HCT116 (cell line): ENCODE data around the gene MOCS1.

ENCODE experiments used
- CEBPB ChIP-seq: IDR thresholded peaks from 2 replicates; pipeline ENCODE4 v1.6.1; 2012; ENCODE audit warnings: low read depth
- CTCF ChIP-seq, 3 experiments: fragments of 200-600 bp in 1 of 3; sonication (generic) in 1 of 3; IDR thresholded peaks in 2 of 3; conservative IDR thresholded peaks in 1 of 3; 2 replicates each; pipeline ENCODE4 v1.5.1; 2012 to 2017; ENCODE audit warnings: low read depth in 2 of 3, low read length in 2 of 3, antibody characterized with exemption in 1 of 3, borderline replicate concordance in 1 of 3, control low read depth in 1 of 3, mild to moderate bottlenecking in 1 of 3, mixed read lengths in 1 of 3, mixed run types in 1 of 3, moderate library complexity in 1 of 3; ENCODE audit not compliant: insufficient read depth in 1 of 3
- EZH2 ChIP-seq: fragments of 200-600 bp; sonication (generic); IDR thresholded peaks from 2 replicates; pipeline ENCODE4 v1.6.1; 2017; ENCODE audit warnings: antibody characterized with exemption, mixed run types
- POLR2AphosphoS5 ChIP-seq: IDR thresholded peaks from 2 replicates; pipeline ENCODE4 v1.6.1; 2011; ENCODE audit warnings: mild to moderate bottlenecking, low read depth, low read length, moderate library complexity
- RAD21 ChIP-seq: IDR thresholded peaks from 2 replicates; pipeline ENCODE4 v1.6.1; 2012; ENCODE audit warnings: low read depth, mild to moderate bottlenecking
- SIN3A ChIP-seq: IDR thresholded peaks from 2 replicates; pipeline ENCODE4 v1.6.1; 2012; ENCODE audit warnings: low read depth
- ZNF274 ChIP-seq: fragments of 200-500 bp; sonication (Bioruptor generic); IDR thresholded peaks from 2 replicates; pipeline ENCODE4 v1.6.1; 2014; ENCODE audit warnings: mild to moderate bottlenecking, low read depth, low read length, inconsistent platforms

- TF ChIP-seq CTCF (IDR thresholded peaks at IDR 0.05 in 2 of 3, conservative IDR thresholded peaks at IDR 0.05 in 1 of 3; ENCODE audit: borderline replicate concordance in 1 of 3, insufficient read depth in 1 of 3, low read depth in 2 of 3, low read length in 2 of 3) (no peak), POLR2AphosphoS5 (no peak), ZNF274 (no peak), EZH2 (no peak), SIN3A (no peak), RAD21 (no peak), CEBPB (no peak)
These were observed 75.2 kb downstream of the MOCS1 start for GRCh38 chr6:39859025-39859424.
